ENCODE data around the gene LAMC3.

Gene LAMC3

DNA sequence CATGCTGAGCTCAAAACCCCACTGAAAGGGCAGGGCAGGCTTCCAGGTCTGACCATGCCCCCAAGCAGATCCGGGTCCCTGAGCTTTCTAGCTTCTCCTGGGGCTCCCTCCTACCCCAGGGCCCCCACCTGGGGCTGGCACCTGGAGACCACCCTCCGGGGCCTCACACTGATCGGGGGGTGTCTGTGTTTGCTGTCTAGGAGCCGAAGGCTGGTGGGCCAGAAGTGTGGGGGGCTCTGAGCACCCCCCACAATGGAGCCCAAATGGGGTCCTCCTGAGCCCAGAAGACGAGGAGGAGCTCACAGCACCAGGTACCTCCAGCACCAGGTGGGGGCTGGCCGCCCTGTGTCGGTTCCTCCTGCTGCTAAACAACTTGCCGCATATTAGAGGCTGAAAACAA is 39.8 kb downstream of the LAMC3 start:
- DNase-seq: no peak

GRCh38 chr9:131049829-131050715 is 41.1 kb downstream of the LAMC3 start:
- DNase-seq: no peak

- DNase-seq: no peak
Measured at GRCh38 chr9:131050831-131051230, 41.9 kb downstream of the LAMC3 start.

GRCh38 chr9:131051592-131052517 is 42.9 kb downstream of the LAMC3 start:
- DNase-seq: no peak

DNA sequence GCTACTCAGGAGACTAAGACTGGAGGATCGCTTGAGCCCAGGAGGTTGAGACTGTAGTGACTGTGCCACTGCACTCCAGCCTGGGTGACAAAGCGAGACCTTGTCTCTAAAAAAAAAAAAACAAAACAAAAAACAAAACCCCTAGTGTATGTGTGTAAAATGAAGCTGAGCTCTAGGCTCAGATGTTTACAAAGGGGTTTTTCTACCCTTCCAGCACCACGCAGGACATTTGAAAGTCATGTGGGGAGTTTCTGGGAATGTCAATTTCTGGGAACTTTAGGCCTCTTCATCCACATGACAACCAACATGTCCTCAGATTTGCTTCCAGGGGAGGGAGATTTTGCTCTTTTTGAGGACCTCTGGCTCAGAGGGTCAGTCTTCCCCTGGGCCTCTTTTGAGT is 44.9 kb downstream of the LAMC3 start:
- DNase-seq: no peak

DNA sequence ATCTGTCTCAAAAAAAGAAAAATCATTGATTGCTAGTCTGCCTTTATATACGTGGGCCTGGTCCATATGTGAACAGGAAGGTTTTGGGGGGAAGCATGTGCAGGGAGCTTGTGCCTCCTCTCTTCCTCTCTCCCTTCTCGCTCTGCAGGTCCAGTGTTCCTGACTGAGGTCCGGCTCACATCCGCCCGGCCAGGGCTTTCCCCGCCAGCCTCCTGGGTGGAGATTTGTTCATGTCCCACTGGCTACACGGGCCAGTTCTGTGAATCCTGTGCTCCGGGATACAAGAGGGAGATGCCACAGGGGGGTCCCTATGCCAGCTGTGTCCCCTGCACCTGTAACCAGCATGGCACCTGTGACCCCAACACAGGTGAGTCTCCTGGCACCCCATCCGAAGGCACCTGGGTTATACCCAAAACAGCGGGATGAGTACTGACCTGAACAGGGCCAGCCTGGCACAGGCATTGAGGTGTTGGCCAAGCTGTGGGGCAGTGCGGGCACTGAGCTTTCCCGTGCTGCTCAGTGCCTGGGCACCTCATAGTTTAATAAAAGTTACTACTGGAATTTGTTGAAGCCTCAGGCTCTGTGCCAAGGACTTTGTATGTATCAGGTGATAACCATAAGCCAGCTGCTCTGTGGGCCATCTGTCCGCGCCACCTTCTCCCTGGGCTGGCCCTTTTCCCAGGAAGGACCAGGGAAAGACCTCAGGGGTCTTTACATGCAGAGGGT is 48.0 kb downstream of the LAMC3 start:
- DNase-seq: no peak

- no peak for DNase-seq
Measured at GRCh38 chr9:131060900-131061630, 52.1 kb downstream of the LAMC3 start.

DNA sequence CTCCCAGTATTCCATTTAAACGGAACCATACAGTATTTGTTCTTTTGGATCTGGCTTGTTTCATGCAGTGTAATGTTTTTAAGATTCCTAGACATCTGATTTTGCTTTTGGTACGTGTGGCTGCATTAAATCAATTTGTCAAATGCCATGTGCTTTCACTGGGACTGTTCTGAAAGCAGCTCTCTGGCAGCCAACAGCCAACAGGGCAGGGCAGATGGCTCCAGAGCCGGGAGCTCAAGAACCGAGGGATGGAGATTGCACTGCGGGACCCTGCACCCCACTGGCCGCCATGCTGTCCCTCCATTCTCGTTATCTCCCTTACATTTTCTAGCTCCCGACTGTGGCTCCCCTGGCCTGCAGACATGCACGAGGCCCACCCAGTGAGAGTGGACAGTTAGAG is 54.0 kb downstream of the LAMC3 start:
- no peak for DNase-seq

DNA sequence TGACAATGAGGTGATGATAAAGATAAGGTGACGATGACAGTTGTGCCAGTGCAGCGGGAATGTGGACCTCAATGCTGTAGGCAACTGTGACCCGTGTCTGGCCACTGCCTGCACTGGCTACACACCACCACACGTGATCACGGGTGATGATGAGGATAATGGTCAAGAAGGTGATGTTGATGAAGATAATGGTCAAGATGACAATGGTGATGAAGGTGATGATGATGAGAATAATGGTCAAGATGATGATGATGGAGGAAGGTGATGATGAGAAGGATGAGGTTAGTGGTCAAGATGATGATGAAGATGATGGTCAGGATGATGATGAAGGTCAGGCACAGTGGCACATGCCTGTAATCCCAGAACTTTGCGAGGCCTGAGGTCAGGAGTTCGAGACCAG is 56.6 kb downstream of the LAMC3 start:
- no peak for DNase-seq

GRCh38 chr9:131067625-131068024 is 58.7 kb downstream of the LAMC3 start:
- no peak for DNase-seq

DNA sequence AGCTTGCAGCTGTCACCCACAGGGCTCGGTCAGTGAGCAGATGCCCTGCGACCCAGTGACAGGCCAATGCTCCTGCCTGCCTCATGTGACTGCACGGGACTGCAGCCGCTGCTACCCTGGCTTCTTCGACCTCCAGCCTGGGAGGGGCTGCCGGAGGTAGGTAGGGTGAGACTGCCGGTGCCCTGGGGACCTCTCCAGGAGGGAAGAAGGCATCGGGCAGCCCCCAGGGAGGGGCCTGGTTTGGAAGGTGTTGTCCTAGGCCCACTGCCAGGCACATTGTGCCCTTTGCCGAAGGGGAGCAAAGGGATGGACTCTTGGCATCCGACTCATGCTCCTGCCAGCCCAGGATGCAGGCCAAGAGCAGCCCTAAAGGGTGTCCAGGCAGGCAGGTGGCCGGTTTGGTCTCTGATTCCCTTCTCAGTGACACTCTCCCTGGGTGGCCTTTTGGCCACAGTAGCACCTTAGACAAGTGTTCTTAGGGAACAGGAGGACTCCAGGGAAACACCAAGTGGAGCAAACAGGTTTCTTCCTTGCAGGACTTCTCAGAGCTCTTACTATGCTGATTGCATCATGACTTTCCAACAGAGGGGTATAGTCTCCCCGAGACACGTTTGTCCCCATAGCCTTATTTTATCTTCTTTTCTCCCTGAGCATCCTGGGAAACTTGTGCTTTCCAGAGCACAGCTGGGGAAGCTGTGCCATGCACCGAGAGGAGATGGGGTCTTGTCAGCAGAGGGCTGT is 59.3 kb downstream of the LAMC3 start:
- DNase-seq: no peak

DNA sequence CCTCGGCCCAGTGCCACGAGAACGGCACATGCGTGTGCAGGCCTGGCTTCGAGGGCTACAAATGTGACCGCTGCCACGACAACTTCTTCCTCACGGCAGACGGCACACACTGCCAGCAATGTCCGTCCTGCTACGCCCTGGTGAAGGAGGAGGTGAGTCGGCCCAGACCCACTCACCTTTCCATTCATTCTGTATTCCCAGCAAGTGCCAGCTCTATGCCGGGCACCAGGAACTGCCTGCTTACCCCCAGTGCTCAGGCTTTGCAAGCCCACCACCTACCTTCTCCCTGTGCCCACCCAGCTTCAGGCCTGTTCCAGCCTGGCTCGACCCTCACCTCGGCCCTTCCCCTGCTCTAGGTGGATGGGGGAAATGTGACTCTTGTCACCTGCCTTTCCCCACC is 60.7 kb downstream of the LAMC3 start:
- no peak for DNase-seq

DNA sequence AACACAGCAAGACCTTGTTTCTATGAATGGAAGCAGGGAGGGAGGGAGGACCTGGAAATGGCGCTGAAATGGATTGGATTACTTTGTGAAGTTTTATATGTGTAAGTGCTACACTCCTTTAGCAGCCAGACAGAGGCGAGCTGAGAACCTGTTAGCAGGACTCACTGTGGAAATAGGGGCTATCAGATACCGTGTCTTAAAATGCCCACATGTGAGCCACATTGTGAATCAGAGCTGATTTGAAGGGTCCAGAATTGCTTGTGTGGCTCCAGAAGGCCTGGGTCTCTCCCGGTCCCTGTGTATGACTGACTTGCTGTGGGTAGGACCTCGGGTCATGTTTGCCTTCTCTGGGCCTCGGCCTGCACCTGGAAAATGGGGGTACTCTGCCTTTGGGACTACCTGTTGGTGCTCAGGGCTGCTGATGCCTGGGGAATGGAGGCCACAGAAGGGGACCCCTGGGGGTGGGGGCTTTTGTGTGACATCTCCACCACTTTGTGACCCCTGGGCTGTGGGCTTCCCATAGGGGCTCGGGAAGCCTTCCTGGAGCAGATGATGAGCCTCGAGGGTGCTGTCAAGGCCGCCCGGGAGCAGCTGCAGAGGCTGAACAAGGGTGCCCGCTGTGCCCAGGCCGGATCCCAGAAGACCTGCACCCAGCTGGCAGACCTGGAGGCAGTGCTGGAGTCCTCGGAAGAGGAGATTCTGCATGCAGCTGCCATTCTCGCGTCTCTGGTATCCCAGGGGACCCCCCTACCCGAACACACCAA is 63.3 kb downstream of the LAMC3 start:
- DNase-seq: no peak

DNA sequence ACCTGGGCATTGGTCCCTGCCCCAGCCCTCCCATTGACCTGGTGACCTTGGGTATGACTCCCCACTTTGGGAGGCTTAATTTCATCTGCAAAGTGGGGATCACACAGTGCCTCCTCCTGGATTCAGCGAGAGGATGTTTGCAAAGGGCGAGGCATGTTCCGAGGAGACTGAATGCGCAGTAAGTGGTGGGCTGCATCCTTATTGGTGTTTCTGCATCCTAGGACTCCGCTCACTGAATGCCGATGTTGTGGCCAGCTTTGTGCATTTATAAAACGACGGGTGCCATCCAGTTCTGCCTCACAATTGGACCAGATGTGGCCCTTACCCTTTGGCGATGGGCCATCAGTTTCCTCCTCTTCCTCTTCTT is 63.9 kb downstream of the LAMC3 start:
- DNase-seq: no peak

- no peak for DNase-seq
Measured at GRCh38 chr9:131076347-131077195, 67.6 kb downstream of the LAMC3 start.

DNA sequence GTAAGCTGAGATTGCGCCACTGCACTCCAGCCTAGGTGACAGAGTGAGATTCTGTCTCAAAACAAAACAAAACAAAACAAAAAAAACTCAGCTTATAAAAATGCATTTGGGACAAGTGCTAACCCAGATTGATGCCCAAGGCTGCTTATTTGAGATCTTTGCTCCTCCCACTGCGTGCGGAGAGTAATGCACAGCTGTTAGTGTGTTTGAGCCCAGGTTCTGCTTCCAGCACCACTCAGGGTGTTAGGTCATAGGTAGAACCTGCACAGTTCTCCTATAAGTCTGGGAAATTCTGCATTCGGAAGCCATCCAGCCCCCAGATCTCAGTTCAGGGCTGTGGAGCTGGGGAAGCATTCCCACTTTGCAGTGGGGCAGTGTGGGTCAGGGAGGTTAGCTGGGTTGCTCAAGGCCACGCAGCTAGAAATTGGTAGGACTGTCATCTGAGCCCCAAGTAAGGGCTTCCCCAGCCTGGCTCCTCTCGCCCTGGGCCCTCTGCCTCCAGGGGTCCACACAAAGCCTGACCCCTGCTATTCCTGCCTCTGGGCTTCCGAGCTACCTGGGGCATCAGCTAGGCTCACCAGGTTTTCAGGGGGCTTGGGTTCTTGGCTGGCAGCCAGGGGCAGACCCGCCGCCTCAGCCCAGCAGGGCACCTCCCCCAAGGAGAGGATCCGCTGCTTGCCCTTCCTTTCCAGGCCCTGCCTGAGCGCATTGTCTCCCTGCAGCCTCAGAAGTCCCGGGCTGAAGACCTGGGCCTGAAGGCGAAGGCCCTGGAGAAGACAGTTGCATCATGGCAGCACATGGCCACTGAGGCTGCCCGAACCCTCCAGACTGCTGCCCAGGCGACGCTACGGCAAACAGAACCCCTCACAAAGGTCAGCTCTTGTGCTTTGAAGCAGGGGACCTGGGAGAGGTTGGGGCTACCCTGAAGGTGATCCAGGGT is 69.7 kb downstream of the LAMC3 start:
- DNase-seq: no peak

DNA sequence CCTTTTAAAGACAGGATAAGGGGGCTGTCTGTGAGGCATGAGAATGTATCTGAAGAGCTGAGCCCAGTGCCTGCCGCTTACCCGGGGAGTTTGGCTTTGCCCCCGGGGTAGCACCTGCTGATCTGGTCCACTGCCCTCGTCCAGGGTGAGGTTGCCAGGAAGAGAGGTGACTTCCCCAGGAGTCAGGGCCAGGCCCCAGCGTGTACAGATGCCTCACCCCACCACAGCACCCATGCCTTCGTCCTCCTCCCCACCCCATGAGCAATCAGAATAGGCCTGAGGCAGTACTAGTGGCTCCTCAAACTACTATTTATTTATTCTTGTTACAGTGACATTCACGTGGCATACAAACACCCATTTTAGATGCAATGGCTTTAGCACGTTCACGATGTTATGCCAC is 71.6 kb downstream of the LAMC3 start:
- DNase-seq: no peak

DNA sequence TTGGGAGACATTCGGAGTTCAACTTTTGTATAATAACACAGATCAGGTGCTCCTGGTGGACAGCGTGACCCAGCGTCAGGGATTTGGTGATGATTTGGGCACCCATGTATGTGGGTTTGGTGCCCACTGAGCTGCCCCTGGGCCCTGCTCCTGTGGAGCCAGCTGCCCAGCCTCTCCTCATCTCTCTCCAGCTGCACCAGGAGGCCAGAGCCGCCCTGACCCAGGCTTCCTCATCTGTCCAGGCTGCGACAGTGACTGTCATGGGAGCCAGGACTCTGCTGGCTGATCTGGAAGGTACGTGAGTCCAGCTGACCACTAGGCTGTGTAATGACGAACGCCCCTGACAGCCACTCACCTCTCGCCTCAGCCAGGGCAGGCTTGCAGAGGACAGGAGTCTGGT is 72.9 kb downstream of the LAMC3 start:
- DNase-seq: no peak
